ENCODE data around the gene RAI14.
"Not testable (repeated sequence)": the region's sequence is repeated elsewhere in the genome, so short reads cannot be mapped to it uniquely, and the experiment has no call there.

Gene RAI14

DNA sequence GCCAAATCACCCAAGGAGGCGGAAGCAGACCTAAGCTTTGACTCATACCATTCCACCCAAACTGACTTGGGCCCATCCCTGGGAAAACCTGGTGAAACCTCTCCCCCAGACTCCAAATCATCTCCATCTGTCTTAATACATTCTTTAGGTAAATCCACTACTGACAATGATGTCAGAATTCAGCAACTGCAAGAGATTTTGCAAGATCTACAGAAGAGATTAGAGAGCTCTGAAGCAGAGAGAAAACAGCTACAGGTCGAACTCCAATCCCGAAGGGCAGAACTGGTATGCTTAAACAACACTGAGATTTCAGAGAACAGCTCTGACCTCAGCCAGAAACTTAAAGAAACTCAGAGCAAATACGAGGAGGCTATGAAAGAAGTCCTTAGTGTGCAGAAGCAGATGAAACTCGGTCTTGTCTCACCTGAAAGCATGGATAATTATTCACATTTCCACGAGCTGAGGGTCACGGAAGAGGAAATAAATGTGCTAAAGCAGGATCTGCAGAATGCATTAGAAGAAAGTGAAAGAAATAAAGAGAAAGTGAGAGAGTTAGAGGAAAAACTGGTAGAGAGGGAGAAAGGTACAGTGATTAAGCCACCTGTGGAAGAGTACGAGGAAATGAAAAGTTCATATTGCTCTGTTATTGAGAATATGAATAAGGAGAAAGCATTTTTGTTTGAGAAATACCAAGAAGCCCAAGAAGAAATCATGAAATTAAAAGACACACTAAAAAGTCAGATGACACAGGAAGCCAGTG, 167.0 kb downstream of the RAI14 start:
- no peak for DNase-seq (ENCODE audit: low spot score)

DNA sequence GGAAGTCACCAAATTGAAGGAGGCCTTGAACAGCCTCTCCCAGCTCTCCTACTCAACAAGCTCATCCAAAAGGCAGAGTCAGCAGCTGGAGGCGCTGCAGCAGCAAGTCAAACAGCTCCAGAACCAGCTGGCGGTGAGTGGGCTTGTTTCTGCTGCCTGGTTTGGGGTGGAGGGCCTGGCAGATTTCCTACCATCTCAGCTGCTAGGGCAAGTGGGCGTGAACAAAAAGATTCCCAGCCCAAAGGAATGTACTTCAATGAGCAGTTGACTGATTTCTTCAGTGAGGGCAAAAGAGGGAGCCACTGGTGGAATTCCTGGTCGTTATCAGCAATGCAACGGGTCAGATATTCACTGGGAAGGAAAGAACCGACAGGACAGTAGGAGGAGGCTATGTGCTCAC, 170.2 kb downstream of the RAI14 start:
- DNase-seq (ENCODE audit: low spot score): no peak

DNA sequence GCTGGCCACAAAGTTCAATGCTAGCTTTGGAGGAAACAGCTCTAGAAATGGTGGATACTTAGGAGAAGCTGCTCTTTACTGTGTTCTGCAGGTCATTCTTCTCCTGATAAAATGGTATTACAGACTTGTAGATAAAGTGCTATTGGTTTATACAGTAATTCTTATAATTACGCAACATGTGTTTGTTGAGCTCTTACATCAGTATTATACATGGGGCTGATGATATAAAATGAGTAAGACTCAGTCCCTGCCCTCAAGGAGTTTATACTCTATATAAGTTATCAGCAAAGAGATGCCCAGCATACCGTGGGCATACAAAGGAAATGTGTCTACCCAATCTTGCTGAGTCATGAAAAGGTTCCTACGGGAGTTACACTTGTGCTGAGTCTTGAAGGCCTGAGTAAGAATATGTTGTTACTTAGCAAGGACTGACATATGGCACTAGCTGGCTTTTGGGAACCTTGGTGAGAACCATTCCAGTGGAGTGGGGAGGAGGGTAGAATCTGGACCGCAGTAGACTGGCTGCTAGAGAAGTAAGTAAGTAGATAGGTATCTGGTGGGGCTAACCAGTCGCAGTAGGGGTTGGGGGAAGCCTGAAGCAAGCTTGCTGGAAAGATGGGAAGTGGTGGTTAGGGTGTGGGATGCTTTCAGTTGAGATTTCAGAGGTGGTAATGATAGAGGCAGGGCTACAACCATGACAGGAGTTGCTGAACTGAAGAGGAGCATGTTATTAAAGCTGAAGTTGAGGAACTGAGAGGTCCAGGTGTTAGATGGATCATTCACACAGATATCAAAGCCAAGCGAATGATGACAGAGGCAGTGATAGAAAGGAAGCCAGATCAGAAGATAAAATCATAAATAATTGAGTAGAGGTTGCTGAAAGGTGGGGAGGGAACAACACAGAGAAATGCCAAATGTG, 171.7 kb downstream of the RAI14 start:
- no peak for DNase-seq (ENCODE audit: low spot score)

DNA sequence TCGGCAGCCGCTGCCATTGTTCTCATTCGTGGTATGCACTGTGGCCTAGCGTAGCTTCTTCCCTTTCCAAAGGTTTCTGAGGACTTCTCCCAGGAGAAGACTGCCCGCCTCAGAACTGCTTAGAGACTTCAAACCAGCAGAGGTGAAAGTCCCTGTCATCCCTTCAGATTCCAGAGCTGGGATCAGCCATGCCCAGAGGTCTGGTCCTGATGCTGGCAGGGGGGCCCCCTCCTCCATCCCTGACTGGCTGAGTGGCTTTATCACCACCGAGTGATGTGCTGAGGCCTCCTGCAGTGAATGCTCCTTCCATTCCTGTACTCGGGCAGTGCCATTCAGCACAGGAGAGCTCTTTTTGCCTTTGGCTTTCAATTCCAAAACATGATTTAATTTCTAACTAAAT, 174.7 kb downstream of the RAI14 start:
- DNase-seq (ENCODE audit: low spot score): not testable (repeated sequence)

DNA sequence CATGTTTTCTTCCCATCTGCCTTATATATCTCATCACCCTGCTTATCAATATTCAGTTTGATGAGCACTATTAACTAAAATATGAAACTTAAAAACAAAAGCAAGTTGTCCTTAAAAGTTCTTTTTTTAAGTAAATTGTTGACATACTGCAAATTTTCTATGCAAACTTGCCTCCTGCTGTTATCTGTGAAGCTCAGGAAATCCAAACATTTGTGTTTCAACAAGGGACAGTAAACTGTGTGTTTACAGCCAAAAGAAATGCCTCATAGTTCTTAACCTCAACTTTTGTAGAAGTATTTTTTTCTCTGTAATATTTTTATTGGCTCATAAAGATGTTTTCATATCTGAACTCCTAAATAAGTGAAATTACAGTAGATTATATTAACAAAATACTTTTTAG, 175.2 kb downstream of the RAI14 start:
- DNase-seq (ENCODE audit: low spot score): no peak

DNA sequence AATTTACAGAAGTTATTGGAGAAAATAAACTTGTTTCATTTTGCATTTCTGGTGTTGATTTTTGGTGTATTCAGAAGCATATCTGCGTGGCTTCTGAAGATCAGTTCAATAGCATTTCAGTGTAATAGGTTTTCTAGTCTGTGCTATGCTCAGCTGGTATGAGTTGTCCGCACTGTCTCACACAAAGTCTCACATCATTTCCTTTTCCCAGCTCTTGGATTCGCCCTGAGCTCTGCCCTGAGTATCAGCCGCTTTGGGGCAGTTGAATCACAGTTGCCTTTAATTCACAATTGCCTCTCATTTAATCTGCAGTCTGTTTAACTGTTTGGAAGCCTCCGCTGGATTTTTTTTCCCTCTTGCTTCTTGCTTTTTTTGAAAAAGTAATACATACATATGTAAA, 176.4 kb downstream of the RAI14 start:
- no peak for DNase-seq (ENCODE audit: low spot score)

DNA sequence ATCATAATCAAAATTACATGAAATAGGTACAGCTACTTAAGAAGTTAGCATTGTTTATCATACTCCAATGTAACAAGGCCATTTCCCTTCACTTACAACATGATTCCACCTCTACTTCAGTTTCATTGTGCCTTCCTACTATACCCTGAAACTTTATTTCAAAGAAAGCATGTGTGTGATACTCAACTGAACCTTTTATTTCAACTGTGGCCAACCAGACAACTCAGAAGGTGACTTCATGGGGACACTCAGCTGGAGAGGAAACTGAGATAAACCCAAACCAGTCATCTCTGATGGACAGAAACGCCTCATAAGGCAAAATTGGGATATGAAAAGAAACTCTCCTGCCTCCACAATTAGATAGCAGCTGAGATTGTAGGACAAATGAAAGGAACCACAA, 177.0 kb downstream of the RAI14 start:
- no peak for DNase-seq (ENCODE audit: low spot score)

DNA sequence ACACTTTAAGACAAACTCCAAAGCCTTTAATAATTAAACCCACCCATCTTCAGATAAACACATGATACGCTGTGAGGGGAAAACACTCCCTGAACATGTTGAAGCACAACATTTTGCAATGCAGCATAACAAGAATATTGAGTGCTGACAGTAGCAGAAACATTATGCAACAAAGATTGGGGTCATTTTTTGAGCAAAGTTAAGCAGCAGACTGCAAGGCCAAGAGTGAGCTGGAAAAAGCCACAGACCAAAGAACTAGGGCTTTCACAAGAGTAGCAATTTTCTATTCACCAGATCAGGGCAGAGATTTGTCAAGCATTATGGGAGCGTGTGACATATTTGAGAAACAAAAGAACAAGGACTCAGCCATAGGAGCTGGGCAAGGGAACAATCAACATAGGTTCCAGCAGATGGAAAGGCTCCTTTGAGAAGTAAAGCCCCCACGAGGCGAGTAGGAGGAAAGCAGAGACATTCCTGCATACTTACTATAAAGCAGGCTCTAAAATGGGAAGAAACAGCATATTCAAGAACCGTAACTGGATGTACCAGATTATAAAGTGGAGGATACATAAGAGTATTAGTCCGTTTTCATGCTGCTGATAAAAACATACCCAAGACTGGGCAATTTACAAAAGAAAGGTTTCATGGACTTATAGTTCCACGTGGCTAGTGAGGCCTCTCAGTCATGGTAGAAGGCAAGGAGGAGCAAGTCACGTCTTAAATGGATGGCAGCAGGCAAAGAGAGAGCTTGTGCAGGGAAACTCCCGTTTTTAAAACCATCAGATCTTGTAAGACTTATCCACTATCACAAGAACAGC, 178.1 kb downstream of the RAI14 start:
- peak; percentile 30 for DNase-seq (ENCODE audit: low spot score)

DNA sequence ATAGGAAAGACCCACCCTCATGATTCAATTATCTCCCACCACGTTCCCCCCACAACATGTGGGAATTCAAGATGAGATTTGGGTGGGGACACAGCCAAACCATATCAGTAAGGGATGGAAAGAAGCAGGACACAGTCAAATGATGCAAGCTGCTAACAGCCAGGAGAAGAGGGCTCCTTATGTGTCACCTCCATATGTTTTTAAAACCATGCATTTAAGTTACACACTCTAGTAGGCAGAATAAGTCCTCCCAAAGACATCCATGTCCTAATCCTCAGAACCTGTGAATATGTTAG, 178.6 kb downstream of the RAI14 start:
- DNase-seq (ENCODE audit: low spot score): no peak

DNA sequence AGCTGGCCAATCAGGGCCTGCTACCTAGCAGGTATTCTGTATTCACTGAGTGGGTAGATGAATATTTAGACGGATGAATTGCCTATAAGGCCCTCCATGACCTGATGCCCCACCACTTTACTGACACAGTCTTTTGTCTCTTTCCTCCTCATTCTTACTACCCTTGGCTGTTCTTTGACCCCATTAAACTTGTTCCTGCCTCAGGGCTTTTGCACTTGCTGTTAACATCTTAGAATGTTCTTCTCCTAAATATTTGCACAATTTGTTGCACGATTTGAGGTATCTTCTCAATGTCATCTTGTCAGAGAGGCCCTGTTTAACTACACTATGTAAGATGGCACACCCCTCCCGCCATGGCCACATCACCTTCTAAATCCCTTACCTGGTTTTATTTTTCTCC, 179.5 kb downstream of the RAI14 start:
- DNase-seq (ENCODE audit: low spot score): no peak

DNA sequence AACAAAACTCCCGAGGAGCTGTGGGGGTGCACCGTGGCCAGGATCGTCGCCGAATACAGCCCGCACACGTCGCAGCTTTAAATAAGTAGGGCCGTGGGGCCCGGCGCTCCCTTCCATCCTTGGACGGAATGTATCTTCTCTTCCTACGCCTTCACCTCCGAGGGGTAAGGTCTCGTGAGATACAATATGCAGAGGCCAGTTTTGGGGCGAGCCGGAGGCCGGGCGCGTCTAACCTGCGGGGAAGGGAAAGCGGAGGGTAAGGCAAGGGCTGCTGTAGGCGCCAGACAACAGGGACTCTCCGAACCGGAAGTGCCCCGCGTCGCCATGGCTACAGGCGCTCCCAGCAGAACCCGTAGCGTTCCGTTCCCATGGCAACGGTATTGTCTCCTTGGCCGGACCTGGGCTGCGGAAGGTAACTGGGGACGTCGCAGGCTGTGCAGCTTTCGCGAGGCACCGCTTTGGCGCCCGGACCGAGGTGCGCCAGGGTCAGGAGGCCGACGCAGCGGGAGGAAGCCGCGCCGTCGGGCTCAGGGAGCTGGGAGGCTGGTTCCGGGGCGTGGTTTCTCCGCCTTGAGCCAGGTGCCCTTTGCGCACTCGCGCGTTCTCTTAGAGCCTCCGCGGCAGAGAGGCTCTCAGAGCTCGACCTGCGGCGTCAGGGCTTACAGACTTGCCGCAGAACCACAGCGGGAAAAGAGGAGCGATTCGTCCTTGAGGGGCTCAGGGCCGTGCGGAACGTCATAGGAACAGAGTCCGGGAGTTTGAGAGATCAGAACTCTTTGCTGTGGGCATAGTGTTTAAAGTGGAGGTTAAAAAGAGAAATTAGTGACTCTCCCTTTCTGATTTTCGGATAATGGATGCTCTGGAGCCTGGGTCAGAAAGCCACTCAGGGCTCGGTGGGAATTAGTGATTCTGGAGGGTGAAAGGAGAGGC, 182.9 kb downstream of the RAI14 start, which contains the start of gene TTC23L:
TSS of gene TTC23L (plus strand) at position 380 of the 930 bp plus-strand sequence. CDS start 1,508 bp downstream, outside the sequence.
- peak; percentile 88 for DNase-seq (ENCODE audit: low spot score)

DNA sequence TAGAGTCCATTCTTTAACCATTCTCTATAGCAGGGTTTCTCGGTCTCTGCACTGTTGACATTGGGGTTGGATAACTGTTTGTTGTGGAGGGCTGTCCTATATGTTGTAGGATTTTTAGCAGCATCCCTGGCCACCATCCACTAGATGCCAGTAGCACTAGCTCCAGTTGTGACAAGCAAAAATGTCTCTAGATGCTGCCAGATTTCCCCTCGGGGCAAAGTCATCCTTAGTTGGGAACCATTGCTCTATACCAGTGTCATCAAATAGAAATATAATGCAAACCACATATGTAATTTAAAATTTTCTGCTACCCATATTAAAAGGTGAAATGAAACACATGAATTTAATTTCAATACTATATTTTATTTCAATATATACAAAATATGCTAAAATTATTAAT, 185.7 kb downstream of the RAI14 start:
- DNase-seq (ENCODE audit: low spot score): no peak

DNA sequence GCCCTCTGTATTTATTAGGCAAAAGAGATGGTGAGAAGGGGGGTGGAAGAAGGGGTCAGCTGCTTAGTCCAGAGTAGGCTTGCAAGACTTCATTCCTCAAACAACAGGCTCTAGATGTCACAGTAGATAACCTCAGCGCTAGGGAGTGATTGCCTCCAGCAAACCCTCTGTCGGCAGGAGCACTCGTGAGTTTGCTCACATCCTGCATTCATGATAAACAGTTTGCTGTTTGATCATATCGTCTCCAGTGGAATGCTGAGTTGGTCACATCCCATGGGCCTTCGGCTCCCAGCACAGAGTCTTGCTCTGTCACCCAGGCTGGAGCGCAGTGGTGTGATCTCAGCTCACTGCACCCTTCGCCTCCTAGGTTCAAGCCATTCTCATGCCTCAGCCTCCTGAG, 186.4 kb downstream of the RAI14 start:
- no peak for DNase-seq (ENCODE audit: low spot score)

DNA sequence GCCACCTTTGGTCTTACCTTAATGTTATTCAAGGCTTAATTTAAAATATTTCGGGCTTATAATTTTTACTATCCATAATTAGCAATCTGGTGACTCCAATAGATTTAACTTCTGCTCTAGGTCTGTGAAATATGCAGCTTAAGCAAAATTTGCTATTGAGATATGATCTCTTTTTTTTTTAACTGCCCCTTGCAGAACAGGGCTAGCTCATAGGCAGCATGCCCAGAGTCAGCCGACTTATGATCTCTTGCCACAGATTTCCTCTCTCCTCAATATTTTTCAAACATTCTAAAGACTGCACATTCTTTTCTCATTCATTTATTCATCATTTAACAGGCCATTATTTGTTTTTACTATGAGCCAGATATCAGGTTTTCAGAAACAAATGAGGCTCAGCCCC, 187.4 kb downstream of the RAI14 start:
- no peak for DNase-seq (ENCODE audit: low spot score)

DNA sequence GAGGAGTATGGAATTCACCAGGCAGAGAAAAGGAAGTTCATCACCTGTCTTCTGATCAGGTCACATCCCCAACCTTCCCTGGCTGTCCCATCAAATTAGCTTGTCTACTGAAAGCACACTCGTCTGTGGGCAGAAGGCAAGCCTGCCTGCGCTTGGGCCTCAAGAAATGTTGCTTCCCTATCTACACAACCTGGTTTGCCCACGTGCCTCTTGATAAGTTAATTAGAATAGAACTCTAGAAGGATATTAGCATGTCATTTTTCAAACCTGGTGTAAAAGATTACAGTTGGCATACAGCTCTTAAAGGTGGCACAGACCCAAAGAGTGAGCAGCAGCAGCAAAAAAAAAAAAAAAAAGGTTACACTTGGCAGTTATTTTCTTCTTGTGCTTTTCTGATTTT, 188.0 kb downstream of the RAI14 start:
- DNase-seq (ENCODE audit: low spot score): no peak

DNA sequence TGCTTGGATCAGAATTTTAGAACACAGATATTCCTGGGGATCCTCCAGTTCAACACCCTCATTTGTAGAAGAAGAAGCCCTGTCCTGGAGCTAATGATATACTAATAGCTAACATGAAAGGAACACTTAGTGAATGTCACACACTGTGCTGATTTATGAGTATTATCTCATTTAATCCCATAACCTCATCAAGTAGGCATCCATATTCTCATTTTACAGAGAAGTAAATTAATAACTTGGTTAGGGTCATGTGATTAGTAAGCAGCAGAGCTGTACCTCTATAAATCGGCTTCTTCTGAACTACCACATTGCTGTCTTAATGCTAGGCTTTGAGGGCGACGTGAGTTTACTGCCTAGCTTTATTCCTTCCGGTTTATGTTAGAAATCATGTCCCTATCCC, 188.9 kb downstream of the RAI14 start:
- DNase-seq (ENCODE audit: low spot score): no peak

DNA sequence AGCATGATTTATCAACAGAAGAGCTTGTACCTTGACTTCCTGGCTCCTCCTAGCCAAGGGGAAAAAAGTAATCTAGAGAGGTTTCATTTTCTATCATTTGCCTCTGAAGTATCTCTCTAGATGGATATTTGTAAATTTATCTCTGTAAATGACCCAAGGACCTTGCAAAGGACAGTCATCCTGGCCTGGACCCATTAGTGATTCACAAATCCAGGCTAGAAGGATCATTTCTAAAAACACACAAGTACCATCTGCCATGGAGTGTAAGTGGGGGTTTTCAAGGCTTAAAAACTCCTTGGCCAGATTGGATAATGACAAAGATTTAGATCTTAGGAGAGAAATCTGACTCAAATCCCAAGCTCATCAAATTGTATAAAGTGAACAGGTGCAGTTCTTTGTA, 190.9 kb downstream of the RAI14 start:
- peak; percentile 19 for DNase-seq (ENCODE audit: low spot score)

DNA sequence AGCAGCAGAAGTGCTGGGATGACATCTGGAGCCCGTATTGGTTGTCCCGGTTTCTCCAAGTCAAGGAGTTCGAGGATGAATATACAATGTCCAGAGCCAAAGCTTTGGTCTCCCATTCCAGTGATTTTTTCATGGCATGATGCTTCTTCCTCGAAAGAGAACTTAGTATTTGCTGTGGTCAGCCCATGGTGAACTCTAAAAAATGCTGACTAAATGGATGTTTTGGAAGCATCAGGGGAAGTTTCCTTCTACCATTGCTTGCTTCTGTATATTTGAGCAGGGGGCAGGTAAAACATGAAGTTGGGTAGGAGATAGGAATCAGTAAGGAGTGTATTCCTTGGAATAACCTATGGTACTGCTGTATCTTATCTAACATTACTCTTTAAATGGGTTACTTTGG, 191.4 kb downstream of the RAI14 start:
- DNase-seq (ENCODE audit: low spot score): no peak

DNA sequence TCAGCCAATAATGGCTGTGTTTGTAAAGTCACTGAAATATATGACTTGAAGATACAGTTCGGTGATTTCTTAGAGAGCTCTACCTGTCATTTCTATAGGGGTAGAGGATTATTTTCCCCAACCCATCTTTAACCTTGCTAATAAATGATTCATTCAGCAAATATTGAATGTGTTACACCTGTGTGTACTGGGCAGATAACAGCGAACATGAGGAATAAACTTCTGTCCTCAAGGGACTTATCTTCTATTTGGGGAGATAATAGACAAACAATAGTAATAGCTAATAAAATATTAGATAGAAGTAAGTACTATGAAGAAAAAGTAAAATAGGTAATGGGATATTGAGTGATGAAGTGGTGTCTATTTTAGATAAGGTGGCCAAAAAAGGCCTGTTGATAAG, 192.1 kb downstream of the RAI14 start:
- no peak for DNase-seq (ENCODE audit: low spot score)

DNA sequence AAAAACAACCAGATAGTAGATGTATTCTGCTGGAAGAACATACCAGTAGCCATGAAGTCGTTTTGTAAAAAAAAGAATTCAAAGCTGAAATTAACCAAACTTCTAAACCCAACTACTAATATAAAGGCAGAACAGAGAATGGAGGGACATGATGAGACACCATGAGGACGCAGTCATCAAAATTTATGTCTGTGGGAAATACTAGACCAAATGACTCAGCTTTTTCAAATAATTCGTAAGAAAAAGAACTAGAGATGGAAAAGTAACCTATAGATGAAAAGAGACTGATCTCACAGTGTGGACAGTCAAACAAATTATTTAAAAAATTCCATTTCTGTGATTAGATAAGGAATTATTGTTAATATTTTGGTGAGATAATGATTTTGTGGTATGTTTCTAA, 193.1 kb downstream of the RAI14 start:
- no peak for DNase-seq (ENCODE audit: low spot score)

DNA sequence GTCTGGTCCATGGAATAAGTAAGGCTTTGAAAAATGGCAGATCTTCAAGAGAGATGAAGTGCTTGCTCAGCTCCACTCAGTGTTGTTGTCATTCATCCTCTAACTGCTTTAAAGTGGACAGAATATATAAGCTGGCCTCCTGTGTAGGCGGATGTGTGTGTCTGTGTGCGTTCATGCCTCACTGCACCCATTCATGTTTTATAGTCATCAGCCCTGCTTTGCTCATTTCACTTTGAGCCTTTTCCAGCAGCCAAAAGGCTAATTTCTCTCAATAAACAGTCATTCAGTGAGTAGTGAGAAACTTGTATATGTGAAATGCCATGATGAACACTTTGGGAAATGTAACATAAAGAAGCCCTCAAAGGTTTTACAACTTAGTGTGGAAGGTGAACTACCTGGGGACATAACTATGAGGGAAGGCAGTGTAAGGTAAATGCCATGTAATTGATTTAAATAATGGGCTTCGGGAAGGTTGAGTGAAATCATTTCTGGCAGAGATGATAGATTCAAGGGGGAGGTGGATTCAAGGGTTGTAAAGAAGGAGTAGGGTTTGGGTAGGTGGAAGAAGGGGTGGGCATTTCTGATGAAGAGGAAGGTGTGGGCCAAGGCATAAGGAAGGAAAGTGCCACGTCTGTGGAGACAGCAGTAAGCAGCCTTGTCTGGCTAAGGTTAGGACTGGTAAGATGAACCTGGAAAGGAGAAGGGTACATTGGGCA, 198.5 kb downstream of the RAI14 start:
- DNase-seq (ENCODE audit: low spot score): no peak
